Adrenal gland (tissue), 5 donors: ENCODE measurements around the gene MCHR1.

Experiments
- POLR2A ChIP-seq, 2 donors: fragments of 450-650 bp; IDR thresholded peaks; one replicate each; pipeline ENCODE4 v1.6.1; 2017; ENCODE audit warnings: antibody characterized with exemption in 2 of 2, mild to moderate bottlenecking in 2 of 2, moderate library complexity in 1 of 2
- TF ChIP-seq, protein P1 (sequence below), 6 experiments: fragments of 450-650 bp in 4 of 6; fragments of 200-600 bp in 2 of 6; sonication (generic) in 1 of 6; IDR thresholded peaks; 1 replicate in 5 of 6; 2 replicates in 1 of 6; pipeline versions ENCODE4 v1.5.1 to v1.8.0; 2016 to 2021; ENCODE audit warnings: antibody characterized with exemption in 6 of 6, mild to moderate bottlenecking in 2 of 6, moderate library complexity in 1 of 6
- donor health status: DM: no; HTN: no; CAD: no.

DNA sequence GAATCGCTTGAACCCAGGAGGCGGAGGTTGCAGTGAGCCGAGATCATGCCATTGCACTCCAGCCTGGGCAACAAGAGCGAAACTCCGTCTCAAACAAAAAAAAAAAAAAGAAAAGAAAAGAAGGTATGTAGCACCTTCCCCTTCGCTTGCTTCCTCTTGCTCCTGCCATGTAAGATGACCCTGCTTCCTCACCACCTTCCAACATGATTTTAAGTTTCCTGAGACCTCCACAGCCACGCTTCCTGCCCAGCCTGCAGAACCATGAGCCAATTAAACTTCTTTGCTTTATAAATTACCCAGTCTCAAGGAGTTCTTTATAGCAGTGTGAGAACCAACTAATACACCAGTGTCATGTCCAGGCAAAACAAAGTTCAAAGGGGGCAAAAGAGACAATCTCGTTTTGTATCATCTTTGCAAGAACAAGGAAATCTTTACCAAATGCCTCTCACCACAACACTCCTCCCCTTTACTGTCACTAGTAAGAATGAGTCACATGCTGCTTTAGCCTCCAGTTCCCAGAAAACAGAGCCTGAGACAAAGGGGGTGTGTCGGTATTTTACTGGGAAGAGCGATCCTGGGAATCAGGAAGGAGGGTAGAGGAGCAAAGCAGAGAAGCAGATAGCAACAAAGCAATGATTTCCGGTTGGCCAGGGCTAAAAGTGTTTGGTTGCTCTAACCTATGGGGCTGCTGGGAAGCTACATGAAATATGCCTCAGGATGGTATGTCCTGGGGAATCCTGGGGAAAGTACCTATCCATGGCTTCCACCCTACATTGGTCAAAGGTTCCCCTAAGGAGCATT is 10.5 kb upstream of the MCHR1 start:
- TF ChIP-seq, protein P1, sequence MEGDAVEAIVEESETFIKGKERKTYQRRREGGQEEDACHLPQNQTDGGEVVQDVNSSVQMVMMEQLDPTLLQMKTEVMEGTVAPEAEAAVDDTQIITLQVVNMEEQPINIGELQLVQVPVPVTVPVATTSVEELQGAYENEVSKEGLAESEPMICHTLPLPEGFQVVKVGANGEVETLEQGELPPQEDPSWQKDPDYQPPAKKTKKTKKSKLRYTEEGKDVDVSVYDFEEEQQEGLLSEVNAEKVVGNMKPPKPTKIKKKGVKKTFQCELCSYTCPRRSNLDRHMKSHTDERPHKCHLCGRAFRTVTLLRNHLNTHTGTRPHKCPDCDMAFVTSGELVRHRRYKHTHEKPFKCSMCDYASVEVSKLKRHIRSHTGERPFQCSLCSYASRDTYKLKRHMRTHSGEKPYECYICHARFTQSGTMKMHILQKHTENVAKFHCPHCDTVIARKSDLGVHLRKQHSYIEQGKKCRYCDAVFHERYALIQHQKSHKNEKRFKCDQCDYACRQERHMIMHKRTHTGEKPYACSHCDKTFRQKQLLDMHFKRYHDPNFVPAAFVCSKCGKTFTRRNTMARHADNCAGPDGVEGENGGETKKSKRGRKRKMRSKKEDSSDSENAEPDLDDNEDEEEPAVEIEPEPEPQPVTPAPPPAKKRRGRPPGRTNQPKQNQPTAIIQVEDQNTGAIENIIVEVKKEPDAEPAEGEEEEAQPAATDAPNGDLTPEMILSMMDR (IDR thresholded peaks at IDR 0.05): no peak
- no peak for TF ChIP-seq POLR2A (IDR thresholded peaks at IDR 0.05)
